Nucleus accumbens (tissue), 56 donors: Measurements from ENCODE around the gene RTKN.
"Not testable (repeated sequence)": the region's sequence is repeated elsewhere in the genome, so short reads cannot be mapped to it uniquely, and the experiment has no call there.

Experiments
- DNase-seq, 56 donors: peaks; one replicate each; lab custom pipeline; 2025; lab: John Stamatoyannopoulos, UW

RTKN gene

GRCh38 chr2:74439803-74440377 lies 1.8 kb downstream of the RTKN start:
- peak in 55 of 56 donors; percentile 17 to 95 (median 88) for DNase-seq

- no peak for DNase-seq
Measured at GRCh38 chr2:74439373-74439772, 2.4 kb downstream of the RTKN start.

DNA sequence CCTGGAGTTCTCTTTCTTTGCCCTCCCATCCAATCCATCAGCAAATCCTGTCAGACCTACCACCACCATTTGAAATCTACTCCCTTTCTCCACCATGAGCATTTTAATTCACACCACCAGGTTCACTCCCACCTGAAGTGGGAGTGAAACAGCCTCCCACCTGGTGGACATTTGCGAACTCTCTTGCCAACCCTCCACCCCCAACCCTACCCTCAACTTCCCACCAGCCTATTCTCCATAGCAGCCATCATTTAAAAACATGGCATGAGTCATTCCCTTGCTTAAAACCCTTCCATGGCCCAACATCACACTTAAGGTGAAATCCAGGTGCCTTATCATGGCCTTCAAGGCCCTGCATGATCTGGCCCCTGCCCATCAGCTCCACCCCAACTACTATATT lies 3.5 kb downstream of the RTKN start:
- DNase-seq: no peak

GRCh38 chr2:74436848-74437695 lies 4.7 kb downstream of the RTKN start:
- no peak for DNase-seq

DNA sequence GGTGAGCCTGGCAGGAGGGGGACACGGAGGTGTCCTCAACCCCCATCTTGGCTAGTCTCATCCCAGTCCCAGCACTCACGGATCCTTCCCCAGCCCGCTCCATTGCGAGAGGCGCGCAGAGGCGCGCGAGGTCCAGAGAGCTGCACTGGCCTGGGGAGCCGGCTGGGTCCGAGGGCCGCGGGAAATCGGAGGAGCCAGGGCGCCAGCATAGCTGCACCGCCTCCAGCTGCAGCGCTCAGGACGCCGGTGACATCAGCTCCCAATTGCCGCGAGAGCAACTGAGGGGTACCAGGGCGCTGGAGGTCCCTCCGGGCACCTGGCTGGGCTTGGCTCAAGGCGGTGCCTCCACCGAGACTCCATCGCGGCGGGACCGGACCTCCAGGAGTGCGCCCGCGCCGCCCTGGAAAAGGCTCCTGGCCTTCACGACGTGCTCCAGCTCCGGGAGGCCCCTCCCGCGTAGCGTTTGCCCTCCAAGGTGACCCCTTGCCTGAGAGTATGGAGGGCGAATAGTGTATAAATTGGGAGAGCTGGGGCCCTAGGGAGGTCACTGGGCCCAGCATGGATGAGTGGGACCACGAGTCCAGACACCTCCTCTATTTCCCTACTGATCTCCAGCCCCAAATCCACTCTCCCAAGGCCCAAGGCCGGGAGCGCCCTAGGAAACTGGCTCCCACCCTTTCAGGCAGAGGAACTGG lies 5.5 kb downstream of the RTKN start:
- DNase-seq: no peak

DNA sequence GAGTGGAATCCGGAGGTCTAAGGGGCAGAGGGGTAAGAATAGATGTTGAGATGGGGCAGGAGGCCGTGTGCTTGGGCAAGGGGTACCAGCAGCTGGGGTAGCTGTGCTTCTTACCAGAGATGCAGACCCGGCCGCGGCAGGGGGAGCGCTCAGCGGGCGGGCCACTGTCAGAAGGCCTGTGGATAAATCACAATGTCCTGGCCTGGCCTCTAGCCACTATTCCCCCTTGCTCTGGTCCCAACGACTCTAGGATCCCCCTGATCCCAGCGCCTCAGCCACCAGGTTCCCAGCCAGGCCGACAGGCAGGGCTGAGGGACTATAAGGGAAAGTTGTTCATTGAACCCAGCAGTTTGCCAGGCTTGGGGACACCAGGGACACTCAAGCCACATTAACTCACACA lies 11.2 kb downstream of the RTKN start:
- no peak for DNase-seq

DNA sequence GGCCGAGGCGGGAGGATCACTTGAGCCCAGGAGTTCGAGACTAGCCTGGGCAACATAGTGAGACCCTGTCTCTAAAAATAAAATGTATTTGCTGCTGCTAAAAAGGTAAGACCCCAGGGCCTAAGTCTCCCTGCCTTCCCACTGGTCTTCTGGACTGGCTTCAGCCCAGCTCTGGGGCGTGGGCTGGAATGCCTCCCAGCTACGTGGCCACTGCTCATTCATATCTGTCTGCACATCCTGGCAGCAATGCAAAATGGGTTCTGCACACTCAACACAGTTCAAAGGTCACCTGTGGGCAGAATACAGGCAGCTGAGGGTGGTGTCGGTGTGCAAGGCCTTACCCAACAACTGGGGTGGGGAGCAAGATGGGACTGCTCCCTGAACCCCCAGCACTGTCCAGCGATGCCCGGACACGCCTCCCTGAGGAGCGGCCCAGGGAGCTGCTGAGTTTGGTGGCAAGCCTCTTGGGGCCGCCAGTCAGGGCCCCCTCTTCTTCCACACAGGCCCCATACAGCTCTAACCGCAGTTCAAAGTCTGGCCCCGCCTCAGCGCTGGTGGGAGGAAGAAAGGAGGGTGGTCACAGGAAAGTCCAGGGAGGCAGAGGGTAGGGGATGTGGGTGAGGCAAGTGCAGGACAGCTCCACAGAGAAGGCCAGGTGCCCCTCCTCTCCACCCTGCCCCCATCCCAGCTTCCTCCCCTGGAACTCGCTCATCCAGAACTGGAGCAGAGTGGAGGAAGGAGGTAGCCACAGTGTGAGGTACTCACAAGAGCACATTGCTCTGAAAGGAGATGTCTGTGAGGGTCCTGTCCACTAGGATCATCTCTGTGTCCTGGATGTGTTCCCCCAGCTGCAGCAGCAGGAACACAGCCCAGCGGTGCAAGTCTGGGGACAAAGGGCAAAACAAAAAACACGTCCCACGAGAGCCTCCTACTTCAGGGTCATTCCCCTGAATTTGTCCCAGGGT lies 12.0 kb downstream of the RTKN start:
- DNase-seq: no peak

DNA sequence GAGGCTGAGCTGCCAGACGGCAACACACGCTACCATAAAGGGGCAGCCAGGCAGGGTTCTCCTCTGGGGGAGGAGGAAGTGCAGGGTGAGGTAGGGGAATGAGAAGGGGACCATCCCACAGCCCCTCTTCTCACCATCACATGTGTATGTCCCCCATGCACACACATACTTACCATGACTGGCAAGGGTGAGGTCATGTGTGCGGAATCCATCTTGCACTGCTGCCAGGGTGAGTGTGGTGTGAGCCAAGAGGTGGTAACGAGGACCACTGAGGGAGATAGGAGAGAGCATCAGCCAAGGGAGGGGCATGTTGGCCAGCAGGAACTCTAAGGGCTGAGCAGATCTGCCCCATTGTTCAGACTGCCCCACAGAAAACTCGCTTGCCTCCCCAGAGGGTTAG lies 13.1 kb downstream of the RTKN start:
- no peak for DNase-seq

DNA sequence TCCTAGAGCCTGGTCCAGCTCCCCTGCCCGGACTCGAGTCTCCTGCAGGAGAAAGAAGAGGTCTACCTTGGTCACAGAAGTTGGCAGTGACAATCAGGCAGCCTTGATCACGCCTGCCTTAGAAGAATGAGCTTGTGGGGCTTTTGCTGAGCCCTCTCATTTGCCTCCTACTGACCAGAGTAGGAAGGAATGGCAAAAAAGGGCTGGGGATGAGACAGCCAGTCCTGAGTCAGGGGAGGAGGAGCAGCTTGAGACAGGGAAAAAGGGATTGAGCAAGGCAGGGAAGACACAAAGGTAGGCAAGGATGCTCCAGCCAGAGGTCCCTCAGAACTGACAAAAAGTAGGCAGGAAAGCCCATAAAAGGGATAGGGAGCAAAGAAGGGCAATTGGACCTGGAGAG lies 14.2 kb downstream of the RTKN start:
- DNase-seq: no peak

- no peak for DNase-seq
Measured at GRCh38 chr2:74426181-74426758, 15.5 kb downstream of the RTKN start.

DNA sequence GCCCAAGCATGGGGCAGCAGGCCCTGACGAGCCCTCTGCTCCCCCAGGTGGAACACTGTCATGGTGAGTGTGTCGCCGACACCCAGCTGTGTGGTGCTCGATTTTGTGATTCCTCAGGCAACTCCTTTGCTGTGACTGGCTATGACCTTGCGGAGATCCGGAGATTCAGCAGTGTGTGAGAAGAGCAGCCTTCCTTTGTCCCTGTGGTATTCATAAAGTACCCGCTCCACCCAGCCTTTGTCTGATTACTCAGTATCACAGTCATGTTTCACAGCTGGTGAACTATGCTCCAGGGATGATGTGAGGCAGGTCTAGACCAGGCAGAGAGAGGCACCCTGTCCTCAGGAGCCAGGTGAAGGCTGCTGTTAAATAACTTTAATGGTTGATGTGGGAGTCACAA lies 16.2 kb downstream of the RTKN start:
- no peak for DNase-seq

GRCh38 chr2:74424995-74425406 lies 16.7 kb downstream of the RTKN start:
- DNase-seq: no peak

DNA sequence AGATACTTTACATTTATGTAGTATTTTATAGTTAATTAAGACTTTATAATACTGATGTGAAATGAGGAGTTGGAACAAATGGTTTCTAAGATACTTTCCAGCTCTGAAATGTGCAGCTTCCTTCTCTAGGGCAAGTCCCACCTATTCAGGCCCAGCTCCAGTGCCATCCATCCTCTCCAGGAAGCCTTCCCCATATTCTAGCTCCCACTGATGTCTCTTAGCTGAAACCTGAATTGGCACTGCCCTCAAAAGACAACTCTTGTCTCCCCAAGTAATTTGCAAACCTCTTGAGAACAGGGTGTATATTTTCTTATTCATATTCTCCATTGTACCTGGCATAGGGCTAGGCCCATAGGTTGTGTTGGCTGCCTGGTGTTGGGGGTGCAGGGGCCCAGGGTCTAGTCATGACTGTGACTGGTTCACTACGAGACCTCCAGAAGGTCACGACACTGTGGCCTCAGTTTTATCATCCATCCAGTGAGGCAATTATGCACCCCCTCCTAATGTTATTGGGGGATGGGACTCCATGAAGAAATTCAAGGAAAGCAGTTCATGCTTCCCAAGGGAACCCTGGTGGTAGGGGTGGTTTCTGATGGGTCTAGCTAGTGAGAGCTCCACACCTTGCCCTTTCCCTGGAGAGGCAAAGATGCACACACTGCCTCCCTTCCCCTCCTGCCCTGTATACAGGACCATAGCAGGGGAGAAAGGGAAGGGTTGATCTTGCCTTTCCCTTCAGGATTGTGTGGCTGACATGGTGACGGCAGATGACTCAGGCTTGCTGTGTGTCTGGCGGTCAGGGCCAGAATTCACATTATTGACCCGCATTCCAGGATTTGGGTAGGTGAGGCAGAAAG lies 17.4 kb downstream of the RTKN start:
- DNase-seq: no peak

- no peak for DNase-seq
Measured at GRCh38 chr2:74423231-74424095, 18.3 kb downstream of the RTKN start.

- peak in 54 of 56 donors; percentile 17 to 92 (median 72) for DNase-seq
Measured at GRCh38 chr2:74421221-74421870, 20.4 kb downstream of the RTKN start, which contains the start of the genes C2orf81 and WDR54. C2orf81 (minus strand) TSS chr2:74421619; CDS start chr2:74421560, 59 bp downstream. WDR54 (plus strand) TSS chr2:74421730; CDS start chr2:74422154, 424 bp downstream.

DNA sequence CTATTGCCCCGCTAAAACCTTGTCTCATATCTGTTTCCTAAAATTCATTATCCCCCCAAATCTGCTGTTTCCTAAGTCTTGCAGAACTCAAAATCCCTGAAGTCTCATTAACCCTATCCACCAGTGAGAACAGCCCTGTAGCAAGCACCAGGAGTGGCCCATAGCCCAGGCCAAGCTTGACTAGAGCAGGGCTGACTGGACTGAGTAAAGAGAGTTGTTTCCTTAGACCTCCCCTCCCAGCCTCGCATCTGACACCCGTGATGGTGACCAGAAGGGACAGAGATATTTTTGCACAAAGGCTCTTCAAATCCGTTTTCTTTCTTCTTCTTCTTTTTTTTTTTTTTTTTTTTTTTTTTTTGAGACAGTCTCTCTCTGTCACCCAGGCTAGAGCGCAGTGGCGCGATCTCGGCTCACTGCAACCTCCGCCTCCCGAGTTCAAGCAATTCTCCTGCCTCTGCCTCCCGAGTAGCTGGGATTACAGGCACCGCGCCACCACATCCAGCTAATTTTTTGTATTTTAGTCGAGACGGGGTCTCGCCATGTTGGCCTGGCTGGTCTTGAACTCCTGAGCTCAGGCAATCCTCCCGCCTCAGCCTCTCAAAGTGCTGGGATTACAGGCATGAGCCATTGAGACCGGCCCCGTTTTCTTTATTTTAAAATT lies 21.2 kb downstream of the RTKN start:
- not testable (repeated sequence) for DNase-seq

DNA sequence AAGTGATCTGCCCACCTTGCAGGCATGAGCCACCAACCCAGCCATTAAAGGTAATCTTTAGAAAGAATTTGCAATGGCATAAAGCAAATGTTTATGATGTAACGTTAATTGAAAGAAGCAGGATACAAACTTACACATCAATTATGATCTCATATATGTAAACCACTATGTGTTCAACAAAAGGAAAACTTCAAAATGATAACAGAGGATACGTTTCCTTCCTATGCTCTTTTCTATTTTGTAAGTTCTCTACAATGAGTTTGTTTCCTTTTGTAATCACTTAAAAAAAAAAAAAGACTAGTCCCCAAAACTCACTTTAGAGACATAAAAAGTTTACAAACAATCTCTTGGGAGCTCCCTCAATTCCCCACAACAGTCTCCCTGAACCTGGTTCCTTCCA lies 21.7 kb downstream of the RTKN start:
- no peak for DNase-seq
